SU-DHL-6 (cell line): ENCODE results near the gene BRINP2.

Source experiments
- H2AFZ ChIP-seq: fragments of 200-600 bp; sonication (generic); 2 replicates; pipeline ENCODE4 v1.6.1; 2014; ENCODE audit warnings: low read depth, mild to moderate bottlenecking, moderate library complexity, mixed read lengths, antibody characterized with exemption, low read length; ENCODE audit not compliant: severe bottlenecking
- H3F3A ChIP-seq: fragments of 200-600 bp; shearing (Covaris generic); 2 replicates; pipeline ENCODE4 v1.6.0; 2016; ENCODE audit warnings: antibody characterized with exemption, mild to moderate bottlenecking; ENCODE audit not compliant: insufficient read depth
- H3K27ac ChIP-seq: fragments of 200-600 bp; sonication (generic); 2 replicates; pipeline ENCODE4 v1.5.1; 2016; ENCODE audit warnings: low read depth, mild to moderate bottlenecking, low read length, moderate library complexity, mixed read lengths
- H3K27me3 ChIP-seq: fragments of 200-600 bp; sonication (generic), shearing (Covaris generic); 2 replicates; pipeline ENCODE4 v1.6.0; 2014; ENCODE audit warnings: mild to moderate bottlenecking, low read length
- H3K36me3 ChIP-seq: fragments of 200-600 bp; sonication (generic); 2 replicates; pipeline ENCODE4 v1.6.1; 2014; ENCODE audit warnings: mild to moderate bottlenecking, low read length, mixed read lengths
- H3K4me2 ChIP-seq: fragments of 300-600, 200-600 bp; shearing (Covaris generic), sonication (generic); 2 replicates; pipeline ENCODE4 v1.6.0; 2014; ENCODE audit warnings: low read length, low read depth, mild to moderate bottlenecking; ENCODE audit not compliant: poor library complexity, severe bottlenecking
- H3K4me3 ChIP-seq: fragments of 200-600 bp; sonication (generic); 2 replicates; pipeline ENCODE4 v1.5.1; 2014; ENCODE audit warnings: antibody characterized with exemption, low read length, mild to moderate bottlenecking, mixed read lengths; ENCODE audit not compliant: insufficient read depth, poor library complexity, severe bottlenecking
- H3K79me2 ChIP-seq: fragments of 200-600 bp; sonication (generic); 2 replicates; pipeline ENCODE4 v1.6.1; 2014; ENCODE audit warnings: mild to moderate bottlenecking, low read length, moderate library complexity; ENCODE audit not compliant: insufficient read depth
- H3K9ac ChIP-seq: fragments of 200-600 bp; sonication (generic); 2 replicates; pipeline ENCODE4 v1.7.0; 2014; ENCODE audit warnings: mild to moderate bottlenecking, low read length
- H3K9me2 ChIP-seq: fragments of 200-600 bp; sonication (generic); replicated peaks from 2 replicates; pipeline ENCODE4 v1.6.1; 2014; ENCODE audit warnings: low read length; ENCODE audit not compliant: insufficient read depth
- H3K9me3 ChIP-seq: fragments of 200-600 bp; sonication (generic); 2 replicates; pipeline ENCODE4 v1.6.1; 2014; ENCODE audit warnings: low read length, mixed read lengths; ENCODE audit not compliant: insufficient read depth
- H4K20me1 ChIP-seq: fragments of 200-600 bp; sonication (generic); 2 replicates; pipeline ENCODE4 v1.6.1; 2014; ENCODE audit warnings: low read depth, mild to moderate bottlenecking, antibody characterized with exemption, low read length, moderate library complexity, mixed read lengths
- CTCF ChIP-seq: fragments of 200-600 bp; sonication (generic); IDR thresholded peaks from one replicate; pipeline ENCODE4 v1.5.1; 2017; ENCODE audit warnings: antibody characterized with exemption, mild to moderate bottlenecking, low read length, moderate library complexity; ENCODE audit not compliant: insufficient read depth, poor library complexity, severe bottlenecking
- EZH2phosphoT487 ChIP-seq: fragments of 200-600 bp; sonication (generic), shearing (Covaris generic); conservative IDR thresholded peaks from 2 replicates; pipeline ENCODE4 v1.6.1; 2018; ENCODE audit warnings: mild to moderate bottlenecking, antibody characterized with exemption, low read length, moderate library complexity, mixed read lengths

The BRINP2 gene

GRCh38 chr1:177190308-177190970 is 19.7 kb downstream of the BRINP2 start:
- Histone ChIP-seq H3K4me2 (no peak overlapping the region), H3K9ac (no peak overlapping the region), H3K79me2 (no peaks in the 10 kb centered on the region), H3K36me3 (no peaks in the 10 kb centered on the region), H3K27me3 (no peaks in the 10 kb centered on the region), H3F3A (no peaks in the 10 kb centered on the region), H2AFZ (no peak overlapping the region), H3K4me3 (no peak overlapping the region), H4K20me1 (no peaks in the 10 kb centered on the region), H3K9me3 (no peaks in the 10 kb centered on the region), H3K9me2 (no peaks in the 10 kb centered on the region), H3K27ac (no peak overlapping the region)
- TF ChIP-seq CTCF (no peak), EZH2phosphoT487 (no peak)

GRCh38 chr1:177198243-177198642 is 27.5 kb downstream of the BRINP2 start:
- Histone ChIP-seq H3K9ac (no peak overlapping the region), H3K9me3 (no peaks in the 10 kb centered on the region), H3F3A (no peaks in the 10 kb centered on the region), H4K20me1 (no peaks in the 10 kb centered on the region), H3K27ac (no peak overlapping the region), H3K4me2 (no peak overlapping the region), H3K9me2 (no peaks in the 10 kb centered on the region), H3K79me2 (no peaks in the 10 kb centered on the region), H3K4me3 (no peak overlapping the region), H3K36me3 (no peaks in the 10 kb centered on the region), H2AFZ (no peak overlapping the region), H3K27me3 (no peaks in the 10 kb centered on the region)
- no peak for TF ChIP-seq EZH2phosphoT487
- TF ChIP-seq CTCF: no peak

GRCh38 chr1:177200290-177200689 is 29.5 kb downstream of the BRINP2 start:
- no peaks in the 10 kb centered on the region for H3F3A ChIP-seq
- H3K27ac ChIP-seq: no peak overlapping the region
- no peak overlapping the region for H3K4me3 ChIP-seq
- H3K79me2 ChIP-seq: no peaks in the 10 kb centered on the region
- H3K36me3 ChIP-seq: no peaks in the 10 kb centered on the region
- no peaks in the 10 kb centered on the region for H3K27me3 ChIP-seq
- no peak overlapping the region for H3K4me2 ChIP-seq
- no peak overlapping the region for H3K9ac ChIP-seq
- TF ChIP-seq EZH2phosphoT487: no peak
- TF ChIP-seq CTCF: no peak
- no peaks in the 10 kb centered on the region for H3K9me3 ChIP-seq
- no peak overlapping the region for H2AFZ ChIP-seq
- no peaks in the 10 kb centered on the region for H3K9me2 ChIP-seq
- no peaks in the 10 kb centered on the region for H4K20me1 ChIP-seq
